22Rv1 (cell line): ENCODE measurements around the gene HCN1.

Source experiments
- ZFX ChIP-seq: fragments of 450-650 bp; IDR thresholded peaks from 2 replicates; pipeline ENCODE4 v1.6.1; 2017; ENCODE audit warnings: antibody characterized with exemption, borderline replicate concordance
- TF ChIP-seq, protein P1 (sequence below): fragments of 450-650 bp; IDR thresholded peaks from 2 replicates; pipeline ENCODE4 v1.5.1; 2017; ENCODE audit warnings: mild to moderate bottlenecking

DNA sequence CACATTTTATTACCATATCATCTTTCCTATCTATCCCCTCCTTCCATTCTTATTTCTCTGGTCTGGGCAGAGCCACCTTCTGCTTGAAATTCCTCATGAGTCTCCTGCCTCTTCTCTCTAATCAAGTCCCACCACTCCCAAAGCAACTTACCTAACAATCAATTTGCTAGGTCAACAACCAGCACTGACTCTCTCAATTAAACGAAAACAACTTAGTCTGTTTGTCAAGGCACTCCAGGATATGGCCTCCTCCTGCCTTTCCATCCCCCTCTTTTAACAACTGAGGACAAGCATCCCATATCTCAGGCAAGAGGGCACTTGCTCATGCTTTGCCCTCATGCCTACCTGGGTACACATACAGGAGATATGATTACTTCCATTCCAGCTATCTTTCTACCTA is 47.4 kb downstream of the HCN1 start:
- TF ChIP-seq, protein P1, sequence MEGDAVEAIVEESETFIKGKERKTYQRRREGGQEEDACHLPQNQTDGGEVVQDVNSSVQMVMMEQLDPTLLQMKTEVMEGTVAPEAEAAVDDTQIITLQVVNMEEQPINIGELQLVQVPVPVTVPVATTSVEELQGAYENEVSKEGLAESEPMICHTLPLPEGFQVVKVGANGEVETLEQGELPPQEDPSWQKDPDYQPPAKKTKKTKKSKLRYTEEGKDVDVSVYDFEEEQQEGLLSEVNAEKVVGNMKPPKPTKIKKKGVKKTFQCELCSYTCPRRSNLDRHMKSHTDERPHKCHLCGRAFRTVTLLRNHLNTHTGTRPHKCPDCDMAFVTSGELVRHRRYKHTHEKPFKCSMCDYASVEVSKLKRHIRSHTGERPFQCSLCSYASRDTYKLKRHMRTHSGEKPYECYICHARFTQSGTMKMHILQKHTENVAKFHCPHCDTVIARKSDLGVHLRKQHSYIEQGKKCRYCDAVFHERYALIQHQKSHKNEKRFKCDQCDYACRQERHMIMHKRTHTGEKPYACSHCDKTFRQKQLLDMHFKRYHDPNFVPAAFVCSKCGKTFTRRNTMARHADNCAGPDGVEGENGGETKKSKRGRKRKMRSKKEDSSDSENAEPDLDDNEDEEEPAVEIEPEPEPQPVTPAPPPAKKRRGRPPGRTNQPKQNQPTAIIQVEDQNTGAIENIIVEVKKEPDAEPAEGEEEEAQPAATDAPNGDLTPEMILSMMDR = no peak
- TF ChIP-seq ZFX = no peak
